T47D (cell line): ENCODE measurements around the gene CHST13.

Experiments
- DNase-seq, 2 experiments: peaks; one replicate each; pipeline versions ENCODE4 v3.0.0 to v3.0.0-alpha.2; 2011 to 2012; ENCODE audit warnings: low read depth in 1 of 2, low spot score in 1 of 2
- JUND ChIP-seq: IDR thresholded peaks from 2 replicates; pipeline ENCODE4 v1.6.1; 2012; ENCODE audit warnings: low read depth
- in situ Hi-C: cut with HindIII; loops from 2 replicates; pipeline ENCODE4 v1.10.0; 2016; ENCODE audit warnings: low sequenced_read_pairs, low pct_unique_long_range_greater_than_20kb

The CHST13 gene

GRCh38 chr3:126553284-126554084 lies 29.5 kb downstream of the CHST13 start:
- in situ Hi-C loops: no loop called here
- no peak for TF ChIP-seq JUND
- DNase-seq: no peak

- no peak for TF ChIP-seq JUND
- in situ Hi-C loops: no loop called here
- no peak for DNase-seq
These were observed 30.9 kb downstream of the CHST13 start for GRCh38 chr3:126554560-126555525.

DNA sequence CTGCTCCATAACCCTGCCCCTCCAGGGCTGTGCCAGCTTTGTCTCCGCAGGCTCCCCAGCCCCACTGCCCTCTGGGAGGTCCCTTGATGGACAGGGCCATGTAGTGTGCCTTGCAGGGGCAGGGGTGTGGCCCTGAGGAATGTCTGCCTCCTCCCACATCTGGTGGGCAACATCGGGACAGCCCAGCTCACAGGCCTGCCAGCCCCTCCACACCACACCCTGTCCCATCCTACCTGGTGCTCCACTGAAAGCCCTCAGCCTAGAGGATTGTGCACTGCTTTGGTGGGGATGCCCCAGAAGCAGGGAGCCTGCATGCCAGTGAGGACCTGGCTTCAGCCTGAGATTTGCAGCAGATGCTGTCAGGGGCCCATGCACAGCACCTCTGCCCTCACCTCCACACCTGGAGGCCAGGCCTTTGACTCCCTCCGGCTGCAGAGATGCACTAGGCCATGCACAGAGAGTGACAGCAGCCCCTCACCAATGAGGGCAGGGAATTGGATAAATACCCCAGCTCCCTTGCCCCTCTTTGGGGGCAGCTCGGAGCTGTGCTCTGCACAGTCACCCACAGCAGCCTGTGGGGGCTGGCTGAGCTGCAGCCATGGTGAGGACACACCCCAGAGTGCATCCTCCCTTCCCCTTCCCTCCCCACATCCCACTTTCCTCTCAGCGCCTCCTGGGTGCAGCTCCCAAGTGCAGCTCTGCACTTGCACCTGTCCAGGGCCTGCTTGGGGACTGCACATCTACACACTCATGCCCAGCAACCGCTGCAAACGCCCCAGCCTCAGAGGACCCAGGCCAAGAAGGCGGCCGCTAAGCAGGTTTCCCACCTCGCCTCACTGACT lies 32.1 kb downstream of the CHST13 start:
- TF ChIP-seq JUND: no peak
- in situ Hi-C loops: no loop called here
- no peak for DNase-seq

GRCh38 chr3:126556637-126557414 lies 32.9 kb downstream of the CHST13 start:
- DNase-seq: no peak
- in situ Hi-C loops: no loop called here
- TF ChIP-seq JUND: no peak

DNA sequence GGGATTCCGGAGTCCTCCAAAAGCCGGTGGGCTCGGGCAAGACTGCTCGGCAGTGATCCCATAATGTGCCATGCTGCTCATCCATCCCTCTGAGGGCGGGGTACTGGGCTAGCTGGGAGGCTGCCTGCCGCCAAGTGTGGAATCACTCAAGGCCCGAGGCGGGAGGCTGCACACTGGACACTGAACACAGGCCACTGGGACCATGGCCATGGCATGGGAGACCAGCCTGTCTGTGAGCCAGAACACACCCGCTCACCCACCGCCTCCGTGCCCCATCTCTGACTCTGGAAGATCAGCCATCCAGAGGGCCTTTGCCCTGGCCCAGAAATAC lies 33.4 kb downstream of the CHST13 start:
- DNase-seq: no peak
- no peak for TF ChIP-seq JUND
- in situ Hi-C loops: no loop called here

GRCh38 chr3:126557761-126558160 lies 33.8 kb downstream of the CHST13 start:
- TF ChIP-seq JUND: no peak
- in situ Hi-C loops: no loop called here
- DNase-seq: no peak

- no peak for DNase-seq
- no peak for TF ChIP-seq JUND
- in situ Hi-C loops: no loop called here
These were observed 34.5 kb downstream of the CHST13 start, which contains the start of gene C3orf22 for GRCh38 chr3:126558336-126559071. TSS of gene C3orf22 (minus strand) at chr3:126558932. CDS start at chr3:126553390, 5,542 bp downstream.

DNA sequence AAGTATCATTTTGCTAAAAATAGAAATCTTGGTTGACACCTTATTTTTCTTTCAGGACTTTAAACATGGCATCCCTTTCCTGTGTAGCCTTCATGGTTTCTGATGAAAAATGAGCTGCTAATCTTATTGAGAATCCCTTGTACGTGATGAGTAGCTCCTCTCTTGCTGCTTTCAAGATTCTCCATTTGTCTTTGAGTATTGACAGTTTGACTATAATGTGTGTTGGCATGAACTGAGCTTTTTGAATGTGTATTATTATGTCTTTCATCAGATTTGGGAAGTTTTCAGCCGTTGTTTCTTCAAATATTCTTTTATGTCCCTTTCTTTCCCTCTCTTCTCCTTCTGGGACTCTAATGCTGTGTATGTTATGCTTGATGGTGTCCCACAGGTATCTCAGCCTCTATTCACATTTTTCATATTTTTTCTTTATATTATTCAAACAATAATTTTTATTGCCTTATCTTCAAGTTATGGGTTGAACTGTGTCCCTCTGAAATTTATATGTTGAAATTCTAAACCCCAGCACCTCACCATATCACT lies 38.9 kb downstream of the CHST13 start:
- TF ChIP-seq JUND: no peak
- no peak for DNase-seq
- in situ Hi-C loops: no loop called here

- in situ Hi-C loops: no loop called here
- DNase-seq: peak; percentile 61 to 77
- TF ChIP-seq JUND: no peak
These were observed 43.9 kb downstream of the CHST13 start for GRCh38 chr3:126567696-126568438.

DNA sequence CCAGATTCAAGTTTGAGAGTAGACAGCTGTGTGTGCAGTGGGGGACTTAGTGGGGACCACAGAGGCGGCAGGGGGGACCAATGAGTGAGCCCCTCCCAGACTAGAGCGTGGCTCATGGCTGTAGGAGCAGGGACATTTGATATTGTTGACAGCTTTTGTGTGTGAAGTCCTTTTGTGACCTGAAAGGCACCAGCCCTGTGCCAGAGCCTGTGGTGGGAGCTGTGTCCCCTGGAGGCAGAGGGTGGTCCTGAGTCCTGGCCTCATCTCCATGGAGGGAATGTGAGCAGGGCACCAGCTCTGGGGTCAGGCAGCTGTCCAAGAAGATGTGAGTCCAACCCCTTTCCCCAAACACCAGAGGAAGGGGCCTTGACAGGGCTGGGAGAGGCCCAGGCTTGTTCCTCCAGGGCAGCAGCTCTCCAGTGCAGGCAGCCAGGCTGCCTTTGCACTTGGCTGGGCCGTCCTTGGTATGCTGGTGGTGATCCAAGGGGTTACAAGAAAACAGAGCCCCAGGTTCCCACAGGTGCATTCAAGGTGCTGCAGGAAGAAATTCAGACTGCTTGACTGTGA lies 44.9 kb downstream of the CHST13 start:
- no peak for DNase-seq
- in situ Hi-C loops: no loop called here
- TF ChIP-seq JUND: no peak
